GM18858 (cell line): ENCODE measurements around the gene C11orf21.

Experiments used
- ATAC-seq: cut with Tn5 transposase; IDR thresholded peaks from one replicate; pipeline ENCODE4 v1.9.1; 2021; ENCODE audit not compliant: unreplicated experiment

C11orf21 gene

GRCh38 chr11:2262301-2263070 lies 39.2 kb downstream of the C11orf21 start:
- ATAC-seq = no peak

GRCh38 chr11:2261436-2262230 lies 40.1 kb downstream of the C11orf21 start:
- ATAC-seq = no peak

- no peak for ATAC-seq
These were observed 41.0 kb downstream of the C11orf21 start for GRCh38 chr11:2260491-2261364.

- no peak for ATAC-seq
These were observed 41.7 kb downstream of the C11orf21 start for GRCh38 chr11:2259897-2260451.

GRCh38 chr11:2259466-2259830 lies 42.3 kb downstream of the C11orf21 start:
- ATAC-seq = no peak

GRCh38 chr11:2258501-2259465 lies 42.9 kb downstream of the C11orf21 start:
- ATAC-seq = no peak

- no peak for ATAC-seq
These were observed 44.6 kb downstream of the C11orf21 start for GRCh38 chr11:2256951-2257700.

- no peak for ATAC-seq
These were observed 45.3 kb downstream of the C11orf21 start for GRCh38 chr11:2256293-2256913.

GRCh38 chr11:2252018-2252417 lies 49.7 kb downstream of the C11orf21 start:
- ATAC-seq = no peak

- ATAC-seq = no peak
These were observed 50.6 kb downstream of the C11orf21 start for GRCh38 chr11:2251138-2251537.

GRCh38 chr11:2250485-2250884 lies 51.2 kb downstream of the C11orf21 start:
- ATAC-seq = no peak

GRCh38 chr11:2250041-2250440 lies 51.7 kb downstream of the C11orf21 start:
- ATAC-seq = no peak

GRCh38 chr11:2249189-2249916 lies 52.4 kb downstream of the C11orf21 start:
- no peak for ATAC-seq

- ATAC-seq = no peak
These were observed 53.0 kb downstream of the C11orf21 start for GRCh38 chr11:2248762-2249161.

GRCh38 chr11:2248242-2248641 lies 53.5 kb downstream of the C11orf21 start:
- ATAC-seq = no peak

- no peak for ATAC-seq
These were observed 54.2 kb downstream of the C11orf21 start for GRCh38 chr11:2247496-2247895.
